Ovary (tissue), 3 donors: ENCODE measurements around the gene MARK3.

Experiments
- EP300 ChIP-seq: sonication (generic); formaldehyde crosslinking; IDR thresholded peaks from one replicate; pipeline ENCODE4 v1.6.1; 2017; ENCODE audit warnings: antibody characterized with exemption
- POLR2A ChIP-seq: fragments of 450-650 bp; IDR thresholded peaks from one replicate; pipeline ENCODE4 v1.6.1; 2017; ENCODE audit warnings: antibody characterized with exemption, mild to moderate bottlenecking, moderate library complexity
- TF ChIP-seq, protein P1 (sequence below), 3 donors: fragments of 450-650 bp in 2 of 3; fragments of 200-600 bp in 1 of 3; IDR thresholded peaks; one replicate each; pipeline versions ENCODE4 v1.5.1 to v1.8.0; 2016 to 2022; ENCODE audit warnings: antibody characterized with exemption in 3 of 3, mild to moderate bottlenecking in 1 of 3
- donor health status: DM: no; HTN: no; CAD: no.

DNA sequence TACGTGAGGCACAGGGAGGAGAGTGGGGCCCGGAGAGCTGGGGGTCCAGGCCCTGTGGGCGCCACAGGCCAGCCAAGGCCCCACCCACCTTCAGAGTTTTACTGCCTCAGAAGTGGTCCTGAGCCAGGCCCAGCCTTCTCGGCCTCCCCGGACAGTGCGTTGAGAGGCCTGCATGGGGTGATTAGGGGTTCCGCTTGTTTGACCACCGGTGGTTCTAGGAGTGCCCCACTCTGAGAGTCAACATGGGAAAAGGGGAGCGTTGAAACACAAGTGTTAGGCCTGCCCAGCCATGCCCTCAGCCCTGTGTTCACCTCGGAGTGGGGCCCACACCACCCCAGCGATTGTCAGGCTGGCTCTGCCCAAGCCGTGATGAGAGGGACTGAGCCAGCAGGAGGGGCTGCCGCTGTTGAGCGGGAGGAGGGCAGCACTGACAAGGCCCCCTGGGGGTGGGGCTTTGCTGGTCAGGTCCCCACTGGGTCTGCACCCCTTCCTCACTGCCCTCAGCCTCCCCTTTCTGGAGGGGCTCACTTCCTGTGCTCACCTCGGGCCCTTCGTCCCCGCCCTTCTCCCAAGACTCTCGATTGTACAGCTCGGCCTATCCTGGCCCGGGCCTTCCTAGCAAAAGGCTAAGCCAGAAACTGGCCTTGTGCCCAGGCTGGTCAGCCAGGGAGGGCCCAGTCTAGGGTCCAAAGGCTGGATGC, 132.7 kb downstream of the MARK3 start:
- TF ChIP-seq, protein P1, sequence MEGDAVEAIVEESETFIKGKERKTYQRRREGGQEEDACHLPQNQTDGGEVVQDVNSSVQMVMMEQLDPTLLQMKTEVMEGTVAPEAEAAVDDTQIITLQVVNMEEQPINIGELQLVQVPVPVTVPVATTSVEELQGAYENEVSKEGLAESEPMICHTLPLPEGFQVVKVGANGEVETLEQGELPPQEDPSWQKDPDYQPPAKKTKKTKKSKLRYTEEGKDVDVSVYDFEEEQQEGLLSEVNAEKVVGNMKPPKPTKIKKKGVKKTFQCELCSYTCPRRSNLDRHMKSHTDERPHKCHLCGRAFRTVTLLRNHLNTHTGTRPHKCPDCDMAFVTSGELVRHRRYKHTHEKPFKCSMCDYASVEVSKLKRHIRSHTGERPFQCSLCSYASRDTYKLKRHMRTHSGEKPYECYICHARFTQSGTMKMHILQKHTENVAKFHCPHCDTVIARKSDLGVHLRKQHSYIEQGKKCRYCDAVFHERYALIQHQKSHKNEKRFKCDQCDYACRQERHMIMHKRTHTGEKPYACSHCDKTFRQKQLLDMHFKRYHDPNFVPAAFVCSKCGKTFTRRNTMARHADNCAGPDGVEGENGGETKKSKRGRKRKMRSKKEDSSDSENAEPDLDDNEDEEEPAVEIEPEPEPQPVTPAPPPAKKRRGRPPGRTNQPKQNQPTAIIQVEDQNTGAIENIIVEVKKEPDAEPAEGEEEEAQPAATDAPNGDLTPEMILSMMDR (IDR thresholded peaks at IDR 0.05): no peak
- no peak for TF ChIP-seq EP300
- no peak for TF ChIP-seq POLR2A
